Endometrium (tissue), 2 donors: ENCODE data around the gene KRTAP4-12.
"Not testable (repeated sequence)": the region's sequence is repeated elsewhere in the genome, so short reads cannot be mapped to it uniquely, and the experiment has no call there.

Experiments
- FAIRE-seq: peaks from 2 replicates; lab custom pipeline; 2012; peaks lifted over from hg19 to GRCh38; lab: Jason Lieb, UNC
- donor health status: control.
- donor health status: control.

The KRTAP4-12 gene

DNA sequence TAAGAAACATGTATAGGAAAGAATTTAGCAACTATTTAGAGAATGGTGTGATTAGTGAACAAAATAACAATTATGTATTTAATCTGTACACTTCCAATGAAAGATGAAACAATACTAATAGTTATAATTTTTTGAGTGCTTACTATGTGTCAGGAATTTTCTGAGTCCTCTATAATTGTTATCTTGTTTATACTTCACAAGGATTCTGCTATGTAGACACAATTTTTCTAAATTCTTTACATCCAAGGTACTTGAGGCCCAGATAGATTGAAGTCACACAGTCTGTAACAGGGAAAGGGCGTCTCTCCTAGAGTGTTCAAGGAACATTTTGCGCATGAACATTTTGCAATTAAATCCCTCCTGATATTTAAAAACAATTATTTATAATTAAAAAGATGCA lies 1.1 kb upstream of the KRTAP4-12 start:
- FAIRE-seq: no peak

DNA sequence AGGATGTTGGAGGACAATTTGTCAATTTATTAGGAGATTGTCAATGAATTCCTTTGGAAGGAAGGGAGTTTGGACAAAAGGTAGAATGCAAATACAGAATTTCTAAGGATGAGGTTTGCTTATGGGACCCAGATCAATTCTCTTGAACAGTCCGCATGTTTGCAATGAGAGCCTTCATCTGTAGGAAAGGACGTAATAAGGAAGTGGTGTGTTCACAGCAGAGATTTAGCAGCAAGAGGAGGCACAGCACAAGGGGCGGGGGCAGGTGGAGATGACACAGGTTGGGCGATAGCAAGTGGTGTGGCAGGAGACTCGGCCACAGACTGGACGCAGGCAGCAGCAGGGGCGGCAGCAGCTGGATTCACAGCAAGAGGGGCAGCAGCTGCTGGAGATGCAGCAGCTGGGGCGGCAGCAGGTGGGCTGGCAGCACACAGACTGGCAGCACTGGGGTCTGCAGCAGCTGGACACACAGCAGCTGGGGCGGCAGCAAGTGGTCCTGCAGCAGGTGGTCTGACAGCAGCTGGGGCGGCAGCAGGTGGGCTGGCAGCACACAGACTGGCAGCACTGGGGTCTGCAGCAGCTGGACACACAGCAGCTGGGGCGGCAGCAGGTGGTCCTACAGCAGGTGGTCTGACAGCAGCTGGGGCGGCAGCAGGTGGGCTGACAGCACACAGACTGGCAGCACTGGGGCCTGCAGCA lies 541 bp downstream of the KRTAP4-12 start:
- FAIRE-seq: not testable (repeated sequence)

DNA sequence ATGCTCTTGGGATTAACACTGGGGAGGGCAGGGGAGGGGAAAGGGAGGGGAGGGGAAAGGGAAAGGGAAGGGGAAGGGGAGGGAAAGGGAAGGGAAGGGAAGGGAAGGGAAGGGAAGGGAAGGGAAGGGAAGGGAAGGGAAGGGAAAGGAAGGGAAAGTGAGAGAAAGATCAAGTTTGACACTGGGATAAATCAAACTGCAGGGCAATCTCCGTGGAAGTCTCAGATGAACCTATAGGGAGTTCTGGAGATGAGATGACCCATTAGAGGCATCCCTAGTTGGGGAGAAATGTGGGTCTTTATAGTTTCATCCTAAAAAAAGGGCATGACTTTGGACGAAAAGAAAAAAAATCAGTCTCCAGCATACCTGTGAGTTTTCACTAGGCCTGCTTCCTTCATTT lies 2.2 kb downstream of the KRTAP4-12 start:
- FAIRE-seq: no peak

DNA sequence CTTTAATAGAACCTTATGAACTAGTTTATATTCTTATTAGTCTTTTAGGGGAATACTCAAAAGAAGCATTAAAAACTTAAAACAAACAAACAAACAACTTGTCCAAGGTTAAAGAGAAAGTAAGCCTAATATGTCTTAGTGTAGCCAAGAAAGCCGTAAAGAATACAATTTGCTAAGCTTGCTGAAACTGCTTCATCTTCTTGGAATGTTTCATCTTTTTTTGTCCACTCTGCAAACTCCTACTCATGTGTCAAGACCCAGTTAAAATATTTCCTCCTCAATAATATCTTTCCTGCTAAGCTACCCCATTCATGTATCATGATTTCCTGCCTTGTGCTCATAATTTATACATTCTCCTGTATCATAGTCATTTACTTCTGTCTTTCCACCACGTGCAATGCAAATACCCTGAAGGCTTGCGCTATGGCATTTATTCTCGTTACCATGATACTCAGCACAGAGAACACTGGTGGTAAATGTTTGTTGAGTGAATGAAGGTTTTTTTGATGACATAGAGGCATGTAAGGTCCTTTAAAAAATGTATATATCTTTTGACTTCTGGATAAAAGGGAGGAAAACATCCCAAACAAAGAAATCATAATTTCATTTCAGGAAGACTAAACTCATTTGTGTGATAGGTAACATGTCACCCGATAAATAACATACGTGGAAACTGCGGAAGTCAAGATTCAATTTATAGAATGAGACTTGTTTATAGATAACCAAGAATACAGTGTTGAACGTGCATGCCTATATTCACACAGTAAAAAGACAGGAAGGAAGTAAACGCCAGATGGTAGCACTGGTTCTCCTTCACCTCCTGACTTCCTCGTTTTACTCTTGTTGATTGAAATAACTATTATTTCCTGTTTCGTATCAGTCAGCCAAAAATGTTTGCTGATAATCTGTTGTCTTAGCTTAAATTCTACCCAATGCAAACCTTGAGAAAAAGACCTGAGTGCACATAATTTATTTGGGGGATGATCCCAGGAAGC lies 4.0 kb downstream of the KRTAP4-12 start:
- FAIRE-seq: peak; percentile 95

GRCh38 chr17:41118721-41119120 lies 5.3 kb downstream of the KRTAP4-12 start:
- FAIRE-seq: no peak

GRCh38 chr17:41117846-41118386 lies 6.1 kb downstream of the KRTAP4-12 start, which contains the start of gene KRTAP4-11:
Gene KRTAP4-11 (minus strand): TSS chr17:41118373. CDS start chr17:41118315, 58 bp downstream.
- not testable (repeated sequence) for FAIRE-seq

DNA sequence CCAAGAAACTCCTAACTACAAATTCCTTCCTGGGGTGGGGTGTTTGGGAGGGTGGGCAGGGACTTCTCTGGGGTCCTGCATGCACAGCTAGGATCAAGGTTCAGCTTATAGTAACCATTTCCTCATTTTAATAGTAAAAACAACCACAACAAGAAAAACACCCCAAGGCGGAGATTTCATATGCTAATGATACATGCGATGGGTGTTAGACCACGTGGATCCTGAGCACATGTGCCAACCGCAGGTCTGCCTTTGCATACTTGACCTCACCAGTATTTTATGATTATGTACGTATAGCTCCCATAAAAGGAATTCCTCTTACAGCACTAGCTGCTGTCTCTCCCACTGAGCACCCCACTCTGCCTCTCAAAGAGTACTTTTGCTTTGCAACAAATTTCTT lies 7.7 kb downstream of the KRTAP4-12 start:
- FAIRE-seq: no peak

GRCh38 chr17:41111151-41111885 lies 12.7 kb downstream of the KRTAP4-12 start:
- no peak for FAIRE-seq

DNA sequence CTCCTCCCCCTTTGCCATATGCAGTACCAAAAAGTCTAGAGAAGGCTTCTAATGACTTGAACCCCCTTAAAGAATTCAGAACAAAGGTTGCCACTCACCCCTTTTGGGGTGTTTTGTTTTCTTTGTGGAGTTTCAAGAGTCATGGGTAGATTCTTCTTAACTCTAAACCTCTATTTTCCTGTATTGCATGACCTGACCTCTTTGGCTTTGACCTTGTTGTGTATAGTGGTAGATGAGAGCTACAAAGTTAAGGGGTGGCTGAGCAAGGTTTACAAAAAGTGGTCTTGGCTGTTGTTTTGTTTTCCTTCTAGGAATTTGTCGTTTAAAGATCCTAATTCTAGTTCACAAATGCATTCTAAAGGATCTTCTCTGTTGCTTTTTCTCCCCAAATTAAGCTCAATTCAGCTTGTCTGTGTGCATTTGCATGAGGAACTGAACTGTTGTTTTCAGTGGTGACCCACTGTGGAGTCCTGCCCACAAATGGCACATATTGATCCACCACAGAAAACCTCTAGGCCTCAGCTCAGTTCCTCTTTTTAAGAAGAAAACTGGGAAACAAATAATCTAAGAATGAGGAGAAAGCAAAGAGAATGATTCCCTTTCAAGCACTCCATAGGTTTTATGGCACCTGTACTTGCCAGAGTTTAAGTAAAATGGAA lies 15.1 kb downstream of the KRTAP4-12 start:
- FAIRE-seq: not testable (repeated sequence)

DNA sequence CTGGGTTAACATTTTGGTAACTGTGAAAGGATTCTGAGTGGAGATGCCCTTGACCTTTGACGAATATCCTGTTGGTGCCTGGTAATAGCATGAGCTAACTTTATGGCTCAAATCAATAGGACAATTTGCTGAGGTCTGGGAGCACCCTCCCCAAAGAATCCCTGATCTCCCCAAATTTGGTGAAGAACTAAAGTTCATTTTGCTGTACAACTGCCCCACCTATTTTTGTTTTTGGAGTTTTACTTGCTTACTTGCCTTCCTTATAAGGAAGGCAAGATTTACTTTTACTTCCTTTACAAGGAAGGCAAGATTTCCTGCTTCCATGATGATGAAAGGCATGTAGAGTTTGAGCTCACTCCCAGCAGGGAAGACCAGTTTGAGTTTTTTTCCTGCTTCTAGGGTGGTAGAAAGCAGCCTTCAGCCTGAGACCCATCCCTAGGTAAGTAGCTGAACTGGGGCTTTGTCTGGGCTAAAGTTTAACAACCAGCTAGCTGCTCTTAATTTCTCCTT lies 16.0 kb downstream of the KRTAP4-12 start:
- no peak for FAIRE-seq

- FAIRE-seq: not testable (repeated sequence)
These were observed 18.6 kb downstream of the KRTAP4-12 start, which contains the start of gene KRTAP4-9 for GRCh38 chr17:41105347-41105746. Gene KRTAP4-9 (plus strand): TSS chr17:41105389. CDS start chr17:41105389, 0 bp downstream.

DNA sequence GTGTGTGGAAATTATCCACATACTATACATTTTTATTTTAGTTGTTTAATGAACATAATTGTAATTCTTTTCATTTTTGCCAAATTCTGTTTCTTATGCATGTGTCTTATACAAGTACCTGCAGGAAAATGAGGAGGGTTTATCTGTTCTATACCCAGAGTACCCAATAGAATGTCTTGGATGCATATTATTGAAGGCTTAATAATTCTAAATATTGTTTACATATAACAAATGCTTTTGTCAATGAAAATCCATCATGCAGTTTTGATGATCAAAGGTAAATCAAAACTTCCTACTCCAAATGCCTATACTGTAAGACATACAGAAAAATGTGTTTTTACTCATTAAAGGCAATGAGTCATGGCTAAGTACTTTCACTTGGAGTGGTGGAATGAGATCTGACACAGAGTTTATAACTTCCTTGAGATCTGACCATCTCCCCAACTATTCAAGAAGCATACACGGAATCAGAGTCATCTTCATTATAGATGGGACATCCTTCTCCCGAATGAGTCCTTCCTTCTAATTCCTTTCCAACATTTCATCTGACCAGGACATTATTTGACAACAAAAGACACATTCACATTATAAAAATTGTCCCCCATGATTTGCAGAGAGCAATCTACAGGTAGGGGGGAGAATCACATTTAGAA lies 19.5 kb downstream of the KRTAP4-12 start:
- FAIRE-seq: peak; percentile 45

DNA sequence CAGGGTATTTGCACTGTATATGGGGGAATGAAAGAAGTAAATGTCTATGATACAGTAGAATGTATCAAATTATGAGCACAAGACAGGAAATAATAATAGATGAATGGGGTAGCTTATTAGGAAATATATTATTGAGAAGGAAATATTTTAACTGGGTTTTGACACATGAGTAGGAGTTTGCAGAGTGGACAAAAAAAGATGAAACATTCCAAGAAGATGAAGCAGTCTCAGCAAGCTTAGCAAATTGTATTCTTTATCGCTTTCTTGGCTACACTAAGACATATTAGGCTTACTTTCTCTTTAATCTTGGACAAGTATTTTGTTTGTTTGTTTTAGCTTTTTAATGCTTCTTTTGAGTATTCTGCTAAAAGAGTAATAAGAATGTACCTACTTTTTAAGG lies 20.1 kb downstream of the KRTAP4-12 start:
- no peak for FAIRE-seq

GRCh38 chr17:41101586-41102259 lies 22.3 kb downstream of the KRTAP4-12 start, which contains the start of gene KRTAP4-16:
Gene KRTAP4-16 (minus strand): TSS chr17:41102209. CDS start chr17:41102209, 0 bp downstream.
- FAIRE-seq: no peak

GRCh38 chr17:41099682-41100480 lies 24.1 kb downstream of the KRTAP4-12 start:
- not testable (repeated sequence) for FAIRE-seq

DNA sequence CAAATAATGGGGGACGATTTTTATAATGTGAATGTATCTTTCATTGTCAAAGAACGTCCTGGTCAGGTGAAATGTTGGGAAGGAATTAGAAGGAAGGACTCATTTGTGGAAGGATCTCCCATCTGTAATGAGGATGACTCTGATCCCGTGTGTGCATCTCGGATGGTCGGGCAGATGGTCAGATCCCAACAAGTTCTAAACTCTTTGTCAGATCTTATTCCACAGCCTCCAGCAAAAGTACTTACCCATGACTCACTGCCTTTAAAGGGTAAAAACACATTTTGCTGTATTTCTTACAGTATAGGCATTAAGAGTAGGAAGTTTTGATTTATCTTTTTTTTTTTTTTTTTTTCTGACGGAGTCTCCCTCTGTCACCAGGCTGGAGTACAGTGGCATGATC lies 25.5 kb downstream of the KRTAP4-12 start:
- no peak for FAIRE-seq

- FAIRE-seq: no peak
These were observed 25.9 kb downstream of the KRTAP4-12 start, which contains the start of gene KRTAP4-8 for GRCh38 chr17:41098042-41098441. Gene KRTAP4-8 (minus strand): TSS chr17:41098142. CDS start chr17:41098084, 58 bp downstream.

- FAIRE-seq: no peak
These were observed 27.9 kb downstream of the KRTAP4-12 start for GRCh38 chr17:41096055-41096454.
